SK-N-SH treated with all-trans-retinoic acid at 6 μM for 48 hours (cell line): ENCODE data around the gene ZCCHC17.
A peak's percentile ranks its signal among the peaks of the same experiment; 100 is the strongest.

ENCODE experiments used
- ATAC-seq: fragments of 200-7000 bp; cut with Tn5 transposase; 3 replicates; pipeline ENCODE4 v1.9.1; 2020; ENCODE audit warnings: mild to moderate bottlenecking, moderate library complexity
- RARB ChIP-seq: fragments of 250-450 bp; sonication (Bioruptor Pico); IDR thresholded peaks from 2 replicates; pipeline ENCODE4 v1.8.0; 2021; ENCODE audit warnings: mild to moderate bottlenecking, moderate library complexity
- TCF4 ChIP-seq: fragments of 250-450 bp; sonication (Bioruptor Pico); IDR thresholded peaks from 2 replicates; pipeline ENCODE4 v1.8.0; 2021; ENCODE audit warnings: mild to moderate bottlenecking, moderate library complexity, borderline replicate concordance
- TOX ChIP-seq: fragments of 250-450 bp; sonication (Bioruptor Pico); IDR thresholded peaks from 2 replicates; pipeline ENCODE4 v1.8.0; 2021; ENCODE audit warnings: mild to moderate bottlenecking, moderate library complexity, borderline replicate concordance
- ZC3H10 ChIP-seq: fragments of 250-450 bp; sonication (Bioruptor Pico); IDR thresholded peaks from 2 replicates; pipeline ENCODE4 v1.5.1; 2021; ENCODE audit warnings: mild to moderate bottlenecking, moderate library complexity
- ZFP30 ChIP-seq: fragments of 450-650 bp; formaldehyde crosslinking; IDR thresholded peaks from 2 replicates; pipeline ENCODE4 v1.5.0; 2022; ENCODE audit warnings: mild to moderate bottlenecking, moderate library complexity
- ZNF70 ChIP-seq: fragments of 450-650 bp; formaldehyde crosslinking; IDR thresholded peaks from 2 replicates; pipeline ENCODE4 v1.5.0; 2020; ENCODE audit warnings: mild to moderate bottlenecking, moderate library complexity
- ZNF8 ChIP-seq: fragments of 450-650 bp; formaldehyde crosslinking; IDR thresholded peaks from 2 replicates; pipeline ENCODE4 v1.5.0; 2020; ENCODE audit warnings: mild to moderate bottlenecking, moderate library complexity
- TF ChIP-seq, protein P1 (sequence below): fragments of 250-450 bp; sonication (Bioruptor Pico); IDR thresholded peaks from 2 replicates; pipeline ENCODE4 v1.5.0; 2020; ENCODE audit warnings: mild to moderate bottlenecking, moderate library complexity
- TF ChIP-seq, protein P2 (sequence below): fragments of 250-450 bp; sonication (Bioruptor Pico); IDR thresholded peaks from 2 replicates; pipeline ENCODE4 v1.8.0; 2021; ENCODE audit warnings: low read depth, mild to moderate bottlenecking, moderate library complexity, borderline replicate concordance
- TF ChIP-seq, protein P3 (sequence below): fragments of 250-450 bp; sonication (Bioruptor Pico); IDR thresholded peaks from 2 replicates; pipeline ENCODE4 v1.5.1; 2020; ENCODE audit warnings: low read depth, mild to moderate bottlenecking, moderate library complexity
- TF ChIP-seq, protein P4 (sequence below): fragments of 250-450 bp; sonication (Bioruptor Pico); IDR thresholded peaks from 2 replicates; pipeline ENCODE4 v1.5.1; 2021; ENCODE audit warnings: mild to moderate bottlenecking, moderate library complexity
- TF ChIP-seq, protein P5 (sequence below): fragments of 250-450 bp; sonication (Bioruptor Pico); IDR thresholded peaks from 2 replicates; pipeline ENCODE4 v1.8.0; 2020; ENCODE audit warnings: mild to moderate bottlenecking, moderate library complexity, borderline replicate concordance

Gene ZCCHC17

DNA sequence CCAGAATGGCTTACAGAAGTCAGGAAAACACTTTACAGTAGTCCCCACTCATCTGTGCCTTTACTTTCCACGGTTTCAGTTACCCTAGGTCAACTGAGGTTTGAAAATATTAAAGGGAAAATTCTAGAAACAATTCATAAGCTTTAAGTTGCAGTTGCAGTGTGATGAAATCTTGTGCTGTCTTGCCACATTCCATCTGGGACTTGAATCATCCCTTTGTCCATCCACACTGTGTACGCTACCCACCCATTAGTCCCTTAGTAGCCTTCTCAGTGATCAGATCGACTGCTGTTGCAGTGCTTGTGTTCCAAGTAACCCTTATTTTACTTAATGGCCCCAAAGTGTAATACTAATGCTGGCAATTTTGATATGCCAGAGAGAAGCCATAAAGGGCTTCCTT lies 30.5 kb downstream of the ZCCHC17 start (continued):
- TF ChIP-seq, protein P1, sequence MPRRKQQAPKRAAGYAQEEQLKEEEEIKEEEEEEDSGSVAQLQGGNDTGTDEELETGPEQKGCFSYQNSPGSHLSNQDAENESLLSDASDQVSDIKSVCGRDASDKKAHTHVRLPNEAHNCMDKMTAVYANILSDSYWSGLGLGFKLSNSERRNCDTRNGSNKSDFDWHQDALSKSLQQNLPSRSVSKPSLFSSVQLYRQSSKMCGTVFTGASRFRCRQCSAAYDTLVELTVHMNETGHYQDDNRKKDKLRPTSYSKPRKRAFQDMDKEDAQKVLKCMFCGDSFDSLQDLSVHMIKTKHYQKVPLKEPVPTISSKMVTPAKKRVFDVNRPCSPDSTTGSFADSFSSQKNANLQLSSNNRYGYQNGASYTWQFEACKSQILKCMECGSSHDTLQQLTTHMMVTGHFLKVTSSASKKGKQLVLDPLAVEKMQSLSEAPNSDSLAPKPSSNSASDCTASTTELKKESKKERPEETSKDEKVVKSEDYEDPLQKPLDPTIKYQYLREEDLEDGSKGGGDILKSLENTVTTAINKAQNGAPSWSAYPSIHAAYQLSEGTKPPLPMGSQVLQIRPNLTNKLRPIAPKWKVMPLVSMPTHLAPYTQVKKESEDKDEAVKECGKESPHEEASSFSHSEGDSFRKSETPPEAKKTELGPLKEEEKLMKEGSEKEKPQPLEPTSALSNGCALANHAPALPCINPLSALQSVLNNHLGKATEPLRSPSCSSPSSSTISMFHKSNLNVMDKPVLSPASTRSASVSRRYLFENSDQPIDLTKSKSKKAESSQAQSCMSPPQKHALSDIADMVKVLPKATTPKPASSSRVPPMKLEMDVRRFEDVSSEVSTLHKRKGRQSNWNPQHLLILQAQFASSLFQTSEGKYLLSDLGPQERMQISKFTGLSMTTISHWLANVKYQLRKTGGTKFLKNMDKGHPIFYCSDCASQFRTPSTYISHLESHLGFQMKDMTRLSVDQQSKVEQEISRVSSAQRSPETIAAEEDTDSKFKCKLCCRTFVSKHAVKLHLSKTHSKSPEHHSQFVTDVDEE (CRISPR knock-in tag): no peak
- TF ChIP-seq, protein P2, sequence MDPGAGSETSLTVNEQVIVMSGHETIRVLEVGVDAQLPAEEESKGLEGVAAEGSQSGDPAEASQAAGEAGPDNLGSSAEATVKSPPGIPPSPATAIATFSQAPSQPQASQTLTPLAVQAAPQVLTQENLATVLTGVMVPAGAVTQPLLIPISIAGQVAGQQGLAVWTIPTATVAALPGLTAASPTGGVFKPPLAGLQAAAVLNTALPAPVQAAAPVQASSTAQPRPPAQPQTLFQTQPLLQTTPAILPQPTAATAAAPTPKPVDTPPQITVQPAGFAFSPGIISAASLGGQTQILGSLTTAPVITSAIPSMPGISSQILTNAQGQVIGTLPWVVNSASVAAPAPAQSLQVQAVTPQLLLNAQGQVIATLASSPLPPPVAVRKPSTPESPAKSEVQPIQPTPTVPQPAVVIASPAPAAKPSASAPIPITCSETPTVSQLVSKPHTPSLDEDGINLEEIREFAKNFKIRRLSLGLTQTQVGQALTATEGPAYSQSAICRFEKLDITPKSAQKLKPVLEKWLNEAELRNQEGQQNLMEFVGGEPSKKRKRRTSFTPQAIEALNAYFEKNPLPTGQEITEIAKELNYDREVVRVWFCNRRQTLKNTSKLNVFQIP: no peak
- no peak for TF ChIP-seq TOX (CRISPR knock-in tag)

DNA sequence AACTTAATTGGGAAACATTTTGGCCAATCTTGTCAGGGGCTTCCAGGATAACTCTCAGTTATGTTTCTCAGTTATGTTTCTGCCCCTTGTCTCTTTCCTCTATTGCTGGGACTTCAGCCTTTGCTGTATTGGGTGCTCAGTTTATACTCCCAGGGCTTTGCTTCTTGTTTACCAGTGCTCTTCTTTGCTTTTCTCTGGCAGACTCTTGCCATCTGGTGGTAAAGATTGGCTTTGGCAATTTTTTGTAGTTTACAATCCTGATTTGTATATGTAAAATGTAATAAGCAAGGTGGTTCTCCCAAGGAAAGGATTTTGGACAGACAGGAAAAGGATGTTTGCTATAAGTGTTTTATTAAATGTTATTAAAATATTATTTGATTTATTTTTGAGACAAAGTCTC lies 38.2 kb downstream of the ZCCHC17 start:
- TF ChIP-seq, protein P3, sequence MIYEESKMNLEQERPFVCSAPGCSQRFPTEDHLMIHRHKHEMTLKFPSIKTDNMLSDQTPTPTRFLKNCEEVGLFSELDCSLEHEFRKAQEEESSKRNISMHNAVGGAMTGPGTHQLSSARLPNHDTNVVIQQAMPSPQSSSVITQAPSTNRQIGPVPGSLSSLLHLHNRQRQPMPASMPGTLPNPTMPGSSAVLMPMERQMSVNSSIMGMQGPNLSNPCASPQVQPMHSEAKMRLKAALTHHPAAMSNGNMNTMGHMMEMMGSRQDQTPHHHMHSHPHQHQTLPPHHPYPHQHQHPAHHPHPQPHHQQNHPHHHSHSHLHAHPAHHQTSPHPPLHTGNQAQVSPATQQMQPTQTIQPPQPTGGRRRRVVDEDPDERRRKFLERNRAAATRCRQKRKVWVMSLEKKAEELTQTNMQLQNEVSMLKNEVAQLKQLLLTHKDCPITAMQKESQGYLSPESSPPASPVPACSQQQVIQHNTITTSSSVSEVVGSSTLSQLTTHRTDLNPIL (CRISPR knock-in tag): no peak
- TF ChIP-seq, protein P2: no peak
- TF ChIP-seq, protein P4, sequence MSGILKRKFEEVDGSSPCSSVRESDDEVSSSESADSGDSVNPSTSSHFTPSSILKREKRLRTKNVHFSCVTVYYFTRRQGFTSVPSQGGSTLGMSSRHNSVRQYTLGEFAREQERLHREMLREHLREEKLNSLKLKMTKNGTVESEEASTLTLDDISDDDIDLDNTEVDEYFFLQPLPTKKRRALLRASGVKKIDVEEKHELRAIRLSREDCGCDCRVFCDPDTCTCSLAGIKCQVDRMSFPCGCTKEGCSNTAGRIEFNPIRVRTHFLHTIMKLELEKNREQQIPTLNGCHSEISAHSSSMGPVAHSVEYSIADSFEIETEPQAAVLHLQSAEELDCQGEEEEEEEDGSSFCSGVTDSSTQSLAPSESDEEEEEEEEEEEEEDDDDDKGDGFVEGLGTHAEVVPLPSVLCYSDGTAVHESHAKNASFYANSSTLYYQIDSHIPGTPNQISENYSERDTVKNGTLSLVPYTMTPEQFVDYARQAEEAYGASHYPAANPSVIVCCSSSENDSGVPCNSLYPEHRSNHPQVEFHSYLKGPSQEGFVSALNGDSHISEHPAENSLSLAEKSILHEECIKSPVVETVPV (CRISPR knock-in tag): no peak
- TF ChIP-seq, all 23 proteins: peak for 0
- ATAC-seq: peak; percentile 79

DNA sequence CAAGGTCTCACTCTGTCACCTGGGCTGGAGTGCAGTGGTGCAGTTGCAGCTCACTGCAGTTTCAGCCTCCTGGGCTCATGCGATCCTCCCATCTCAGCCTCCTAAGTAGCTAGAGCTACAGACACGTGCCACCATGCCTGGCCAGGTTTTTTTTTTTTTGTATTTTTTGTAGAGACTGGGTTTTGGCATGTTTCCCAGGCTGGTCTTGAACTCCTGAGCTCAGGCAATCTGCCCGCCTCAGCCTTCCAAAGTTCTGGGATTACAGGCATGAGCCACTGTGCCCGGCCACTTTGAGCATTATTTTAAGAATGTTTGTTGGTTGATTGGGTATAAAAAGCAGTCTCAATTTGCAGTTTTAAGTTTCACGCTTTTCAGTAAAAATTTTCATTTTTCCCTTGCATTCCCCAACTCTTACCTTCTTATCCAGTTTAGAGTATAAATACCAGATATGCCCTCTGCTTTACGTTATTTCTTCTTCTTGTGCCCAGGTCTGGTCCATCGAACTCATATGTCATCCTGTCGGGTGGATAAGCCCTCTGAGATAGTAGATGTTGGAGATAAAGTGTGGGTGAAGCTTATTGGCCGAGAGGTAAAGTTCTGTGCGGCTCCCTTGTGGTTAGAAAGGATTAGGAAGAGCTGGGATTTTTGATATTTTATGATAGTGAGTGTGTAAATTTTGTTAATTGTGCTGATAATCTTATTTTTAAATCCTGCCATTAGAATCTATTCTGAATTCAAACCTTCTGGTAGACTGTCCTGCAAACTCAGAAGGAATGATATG lies 40.0 kb downstream of the ZCCHC17 start:
- ATAC-seq: no peak
- TF ChIP-seq, protein P5, sequence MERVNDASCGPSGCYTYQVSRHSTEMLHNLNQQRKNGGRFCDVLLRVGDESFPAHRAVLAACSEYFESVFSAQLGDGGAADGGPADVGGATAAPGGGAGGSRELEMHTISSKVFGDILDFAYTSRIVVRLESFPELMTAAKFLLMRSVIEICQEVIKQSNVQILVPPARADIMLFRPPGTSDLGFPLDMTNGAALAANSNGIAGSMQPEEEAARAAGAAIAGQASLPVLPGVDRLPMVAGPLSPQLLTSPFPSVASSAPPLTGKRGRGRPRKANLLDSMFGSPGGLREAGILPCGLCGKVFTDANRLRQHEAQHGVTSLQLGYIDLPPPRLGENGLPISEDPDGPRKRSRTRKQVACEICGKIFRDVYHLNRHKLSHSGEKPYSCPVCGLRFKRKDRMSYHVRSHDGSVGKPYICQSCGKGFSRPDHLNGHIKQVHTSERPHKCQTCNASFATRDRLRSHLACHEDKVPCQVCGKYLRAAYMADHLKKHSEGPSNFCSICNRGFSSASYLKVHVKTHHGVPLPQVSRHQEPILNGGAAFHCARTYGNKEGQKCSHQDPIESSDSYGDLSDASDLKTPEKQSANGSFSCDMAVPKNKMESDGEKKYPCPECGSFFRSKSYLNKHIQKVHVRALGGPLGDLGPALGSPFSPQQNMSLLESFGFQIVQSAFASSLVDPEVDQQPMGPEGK (CRISPR knock-in tag): no peak
- TF ChIP-seq ZFP30 (CRISPR knock-in tag) (no peak), RARB (CRISPR knock-in tag) (no peak), ZC3H10 (no peak), TCF4 (CRISPR knock-in tag) (no peak), ZNF8 (CRISPR knock-in tag) (no peak), ZNF70 (CRISPR knock-in tag) (no peak)
- TF ChIP-seq, protein P1 (CRISPR knock-in tag): no peak
